SK-N-SH (cell line): ENCODE data around the gene CRIP3. TPM values are rescaled to one million over a fixed set of nuclear protein-coding genes. Genes with fewer than 3 reads are reported as not detected.

Experiments used
- CTCF ChIA-PET: fragments of 300-600, 350-600 bp; formaldehyde crosslinking; extraction: SDS; loops from one replicate; lab custom pipeline; 2021; lab: Yijun Ruan, JAX
- POLR2A ChIA-PET: fragments of 350-600 bp; sonication (Branson Sonifier 250); formaldehyde crosslinking; extraction: SDS; loops from one replicate; lab custom pipeline; 2020; ENCODE audit warnings: antibody characterized with exemption, inconsistent platforms; lab: Yijun Ruan, JAX
- DNase-seq: peaks from one replicate; pipeline ENCODE4 v3.0.0; 2012
- H2AFZ ChIP-seq: fragments of 200-600 bp; sonication (generic); 2 replicates; pipeline ENCODE4 v1.8.1; 2016; ENCODE audit warnings: antibody characterized with exemption, mild to moderate bottlenecking, low read depth
- H3F3A ChIP-seq: fragments of 200-600 bp; sonication (generic); replicated peaks from 2 replicates; pipeline ENCODE3; 2016; ENCODE audit warnings: antibody characterized with exemption, mild to moderate bottlenecking; ENCODE audit not compliant: insufficient read depth
- H3K27ac ChIP-seq, 2 experiments: fragments of 200-500 bp in 1 of 2; fragments of 200-600 bp in 1 of 2; sonication (Bioruptor generic) in 1 of 2; sonication (generic), shearing (Covaris generic) in 1 of 2; 2 replicates each; pipeline versions ENCODE4 v1.5.1 to v1.6.1; 2014 to 2016; ENCODE audit warnings: low read depth in 2 of 2, inconsistent platforms in 1 of 2, low read length in 1 of 2, mild to moderate bottlenecking in 1 of 2, mixed read lengths in 1 of 2
- H3K27me3 ChIP-seq: fragments of 200-600 bp; sonication (generic), shearing (Covaris generic); 2 replicates; pipeline ENCODE4 v1.6.1; 2016; ENCODE audit warnings: mixed run types; ENCODE audit not compliant: insufficient read depth
- H3K36me3 ChIP-seq, 2 experiments: fragments of 200-500 bp in 1 of 2; fragments of 200-600 bp in 1 of 2; sonication (Bioruptor generic) in 1 of 2; sonication (generic) in 1 of 2; replicated peaks in 1 of 2; 2 replicates each; pipeline versions ENCODE3 to v1.5.1; 2014 to 2016; ENCODE audit warnings: low read length in 1 of 2, mild to moderate bottlenecking in 1 of 2; ENCODE audit not compliant: insufficient read depth in 2 of 2, control insufficient read depth in 1 of 2
- H3K4me1 ChIP-seq, 2 experiments: fragments of 200-500 bp in 1 of 2; fragments of 200-600 bp in 1 of 2; sonication (Bioruptor generic) in 1 of 2; sonication (generic), shearing (Covaris generic) in 1 of 2; 2 replicates each; pipeline versions ENCODE4 v1.5.1 to v1.6.1; 2014 to 2016; ENCODE audit warnings: low read depth in 1 of 2, low read length in 1 of 2, mixed run types in 1 of 2; ENCODE audit not compliant: insufficient read depth in 2 of 2, control insufficient read depth in 1 of 2
- H3K4me2 ChIP-seq: fragments of 200-600 bp; sonication (generic), shearing (Covaris generic); 2 replicates; pipeline ENCODE4 v1.6.1; 2017; ENCODE audit warnings: mixed run types
- H3K4me3 ChIP-seq, 2 experiments: fragments of 200-500 bp in 1 of 2; fragments of 200-600 bp in 1 of 2; sonication (Bioruptor generic) in 1 of 2; sonication (generic), shearing (Covaris generic) in 1 of 2; 2 replicates each; pipeline versions ENCODE4 v1.5.1 to v1.8.1; 2014 to 2016; ENCODE audit warnings: low read depth in 2 of 2, inconsistent platforms in 1 of 2, low read length in 1 of 2, mild to moderate bottlenecking in 1 of 2, mixed read lengths in 1 of 2, moderate library complexity in 1 of 2
- H3K79me2 ChIP-seq: fragments of 200-600 bp; sonication (generic); 2 replicates; pipeline ENCODE4 v1.8.1; 2017; ENCODE audit warnings: mild to moderate bottlenecking; ENCODE audit not compliant: insufficient read depth
- H3K9ac ChIP-seq: fragments of 200-600 bp; sonication (generic); 2 replicates; pipeline ENCODE4 v1.6.1; 2017; ENCODE audit warnings: mixed run types
- H3K9me2 ChIP-seq: fragments of 200-600 bp; sonication (generic); 2 replicates; pipeline ENCODE4 v1.6.1; 2017; ENCODE audit warnings: mixed run types
- H3K9me3 ChIP-seq: fragments of 200-600 bp; sonication (generic); 2 replicates; pipeline ENCODE4 v1.6.1; 2017; ENCODE audit warnings: mixed run types, mild to moderate bottlenecking, moderate library complexity
- H4K20me1 ChIP-seq: fragments of 200-600 bp; sonication (generic); 2 replicates; pipeline ENCODE4 v1.6.1; 2017; ENCODE audit warnings: mild to moderate bottlenecking, mixed run types; ENCODE audit not compliant: insufficient read depth
- CHD2 ChIP-seq: fragments of 150-350 bp; IDR thresholded peaks from 2 replicates; pipeline ENCODE4 v1.6.1; 2018; ENCODE audit warnings: low read length; ENCODE audit not compliant: partially characterized antibody
- FOXJ3 ChIP-seq: sonication (generic); formaldehyde crosslinking; IDR thresholded peaks from 2 replicates; pipeline ENCODE4 v1.5.1; 2020; ENCODE audit warnings: mild to moderate bottlenecking, missing genetic modification reagents
- FOXM1 ChIP-seq: IDR thresholded peaks from 2 replicates; pipeline ENCODE4 v1.4.0; 2012; ENCODE audit warnings: low read depth, mild to moderate bottlenecking
- GABPA ChIP-seq: IDR thresholded peaks from 2 replicates; pipeline ENCODE4 v1.4.0; 2012; ENCODE audit warnings: low read depth, mild to moderate bottlenecking
- JUND ChIP-seq: IDR thresholded peaks from 2 replicates; pipeline ENCODE4 v1.4.0; 2012
- NFIC ChIP-seq: IDR thresholded peaks from 2 replicates; pipeline ENCODE4 v1.4.0; 2012; ENCODE audit warnings: borderline replicate concordance
- RAD21 ChIP-seq: IDR thresholded peaks from 2 replicates; pipeline ENCODE4 v1.6.1; 2012; ENCODE audit warnings: mild to moderate bottlenecking, low read length
- RCOR1 ChIP-seq: fragments of 150-350 bp; IDR thresholded peaks from 2 replicates; pipeline ENCODE4 v1.6.1; 2017; ENCODE audit warnings: antibody characterized with exemption, low read length
- RFX5 ChIP-seq: IDR thresholded peaks from 2 replicates; pipeline ENCODE4 v1.6.1; 2012; ENCODE audit warnings: mild to moderate bottlenecking, improper control_type of control experiment, low read length
- RXRA ChIP-seq: IDR thresholded peaks from 2 replicates; pipeline ENCODE4 v1.4.0; 2012; ENCODE audit warnings: low read depth, mild to moderate bottlenecking, borderline replicate concordance
- TAF1 ChIP-seq: IDR thresholded peaks from 2 replicates; pipeline ENCODE4 v1.6.1; 2012; ENCODE audit warnings: low read depth, mild to moderate bottlenecking, low read length, moderate library complexity, borderline replicate concordance
- TCF12 ChIP-seq: IDR thresholded peaks from 2 replicates; pipeline ENCODE4 v1.4.0; 2012
- WGBS: methylation state at CpG from one replicate; pipeline ENCODE4 v1.1.6; 2017; ENCODE audit warnings: low lambda C conversion rate; 5-methylcytosine and 5-hydroxymethylcytosine counted together
- polyA plus RNA-seq, 3 experiments: library from polyadenylated mRNA; depleted of rRNA; stranded (reverse); fragments of >200 nt; gene quantifications; 2 replicates each; pipeline ENCODE4 v1.2.3, GENCODE V29; 2012
- TF ChIP-seq, protein P1 (sequence below): IDR thresholded peaks from 2 replicates; pipeline ENCODE4 v1.4.0; 2012; ENCODE audit warnings: low read depth, borderline replicate concordance
- TF ChIP-seq, protein P2 (sequence below): fragments of 150-350 bp; IDR thresholded peaks from 2 replicates; pipeline ENCODE4 v1.6.1; 2016; ENCODE audit warnings: mild to moderate bottlenecking, low read depth, low read length
- TF ChIP-seq, protein P3 (sequence below): IDR thresholded peaks from 2 replicates; pipeline ENCODE4; 2012
- TF ChIP-seq, protein P4 (sequence below): IDR thresholded peaks from 2 replicates; pipeline ENCODE4 v1.6.1; 2012; ENCODE audit warnings: mild to moderate bottlenecking, low read depth, low read length, moderate library complexity

The CRIP3 gene
- polyA plus RNA-seq, 1 of the 3 experiments (the other 2 are of a cell fraction) = not detected

DNA sequence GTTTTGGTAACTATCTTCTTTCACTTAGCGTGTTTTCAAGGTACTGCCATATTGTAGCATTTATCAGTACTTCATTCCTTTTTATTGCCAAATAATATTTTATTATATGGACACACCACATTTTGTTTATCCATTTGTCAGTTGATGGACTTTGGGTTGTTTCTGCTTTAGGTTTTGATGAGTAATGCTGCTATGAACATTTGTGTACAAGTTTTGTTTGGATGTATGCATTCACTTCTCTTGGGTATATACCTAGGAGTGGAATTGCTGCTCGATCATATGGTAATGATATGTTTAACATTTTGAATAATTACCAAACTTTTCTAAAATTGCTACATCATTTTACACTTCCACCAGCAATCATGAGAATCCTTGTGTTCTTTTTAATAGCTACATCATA is 16.9 kb downstream of the CRIP3 start:
- H3K4me1 ChIP-seq = no peaks in the 10 kb centered on the region
- POLR2A ChIA-PET = no interaction called here

More for the DNA sequence above, 16.9 kb downstream of the CRIP3 start:
- H3K27me3 ChIP-seq = peaks cover 1% of the 10 kb centered on the region; the same call in 1 of the 2 replicates
- H3K9ac ChIP-seq = no peak overlapping the region
- H3K36me3 ChIP-seq = no peaks in the 10 kb centered on the region
- H4K20me1 ChIP-seq = no peaks in the 10 kb centered on the region
- TF ChIP-seq RAD21 (no peak), CHD2 (no peak), FOXJ3 (no peak), RXRA (no peak), NFIC (no peak), FOXM1 (no peak), GABPA (no peak), RCOR1 (no peak), TAF1 (no peak), JUND (no peak), RFX5 (no peak), TCF12 (no peak)
- TF ChIP-seq, protein P1, sequence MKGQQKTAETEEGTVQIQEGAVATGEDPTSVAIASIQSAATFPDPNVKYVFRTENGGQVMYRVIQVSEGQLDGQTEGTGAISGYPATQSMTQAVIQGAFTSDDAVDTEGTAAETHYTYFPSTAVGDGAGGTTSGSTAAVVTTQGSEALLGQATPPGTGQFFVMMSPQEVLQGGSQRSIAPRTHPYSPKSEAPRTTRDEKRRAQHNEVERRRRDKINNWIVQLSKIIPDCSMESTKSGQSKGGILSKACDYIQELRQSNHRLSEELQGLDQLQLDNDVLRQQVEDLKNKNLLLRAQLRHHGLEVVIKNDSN = no peak
- TF ChIP-seq, protein P2, sequence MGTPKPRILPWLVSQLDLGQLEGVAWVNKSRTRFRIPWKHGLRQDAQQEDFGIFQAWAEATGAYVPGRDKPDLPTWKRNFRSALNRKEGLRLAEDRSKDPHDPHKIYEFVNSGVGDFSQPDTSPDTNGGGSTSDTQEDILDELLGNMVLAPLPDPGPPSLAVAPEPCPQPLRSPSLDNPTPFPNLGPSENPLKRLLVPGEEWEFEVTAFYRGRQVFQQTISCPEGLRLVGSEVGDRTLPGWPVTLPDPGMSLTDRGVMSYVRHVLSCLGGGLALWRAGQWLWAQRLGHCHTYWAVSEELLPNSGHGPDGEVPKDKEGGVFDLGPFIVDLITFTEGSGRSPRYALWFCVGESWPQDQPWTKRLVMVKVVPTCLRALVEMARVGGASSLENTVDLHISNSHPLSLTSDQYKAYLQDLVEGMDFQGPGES = no peak
- TF ChIP-seq, protein P3, sequence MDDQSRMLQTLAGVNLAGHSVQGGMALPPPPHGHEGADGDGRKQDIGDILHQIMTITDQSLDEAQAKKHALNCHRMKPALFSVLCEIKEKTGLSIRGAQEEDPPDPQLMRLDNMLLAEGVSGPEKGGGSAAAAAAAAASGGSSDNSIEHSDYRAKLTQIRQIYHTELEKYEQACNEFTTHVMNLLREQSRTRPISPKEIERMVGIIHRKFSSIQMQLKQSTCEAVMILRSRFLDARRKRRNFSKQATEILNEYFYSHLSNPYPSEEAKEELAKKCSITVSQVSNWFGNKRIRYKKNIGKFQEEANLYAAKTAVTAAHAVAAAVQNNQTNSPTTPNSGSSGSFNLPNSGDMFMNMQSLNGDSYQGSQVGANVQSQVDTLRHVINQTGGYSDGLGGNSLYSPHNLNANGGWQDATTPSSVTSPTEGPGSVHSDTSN = no peak
- TF ChIP-seq, protein P4, sequence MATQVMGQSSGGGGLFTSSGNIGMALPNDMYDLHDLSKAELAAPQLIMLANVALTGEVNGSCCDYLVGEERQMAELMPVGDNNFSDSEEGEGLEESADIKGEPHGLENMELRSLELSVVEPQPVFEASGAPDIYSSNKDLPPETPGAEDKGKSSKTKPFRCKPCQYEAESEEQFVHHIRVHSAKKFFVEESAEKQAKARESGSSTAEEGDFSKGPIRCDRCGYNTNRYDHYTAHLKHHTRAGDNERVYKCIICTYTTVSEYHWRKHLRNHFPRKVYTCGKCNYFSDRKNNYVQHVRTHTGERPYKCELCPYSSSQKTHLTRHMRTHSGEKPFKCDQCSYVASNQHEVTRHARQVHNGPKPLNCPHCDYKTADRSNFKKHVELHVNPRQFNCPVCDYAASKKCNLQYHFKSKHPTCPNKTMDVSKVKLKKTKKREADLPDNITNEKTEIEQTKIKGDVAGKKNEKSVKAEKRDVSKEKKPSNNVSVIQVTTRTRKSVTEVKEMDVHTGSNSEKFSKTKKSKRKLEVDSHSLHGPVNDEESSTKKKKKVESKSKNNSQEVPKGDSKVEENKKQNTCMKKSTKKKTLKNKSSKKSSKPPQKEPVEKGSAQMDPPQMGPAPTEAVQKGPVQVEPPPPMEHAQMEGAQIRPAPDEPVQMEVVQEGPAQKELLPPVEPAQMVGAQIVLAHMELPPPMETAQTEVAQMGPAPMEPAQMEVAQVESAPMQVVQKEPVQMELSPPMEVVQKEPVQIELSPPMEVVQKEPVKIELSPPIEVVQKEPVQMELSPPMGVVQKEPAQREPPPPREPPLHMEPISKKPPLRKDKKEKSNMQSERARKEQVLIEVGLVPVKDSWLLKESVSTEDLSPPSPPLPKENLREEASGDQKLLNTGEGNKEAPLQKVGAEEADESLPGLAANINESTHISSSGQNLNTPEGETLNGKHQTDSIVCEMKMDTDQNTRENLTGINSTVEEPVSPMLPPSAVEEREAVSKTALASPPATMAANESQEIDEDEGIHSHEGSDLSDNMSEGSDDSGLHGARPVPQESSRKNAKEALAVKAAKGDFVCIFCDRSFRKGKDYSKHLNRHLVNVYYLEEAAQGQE = no peak
- no peak overlapping the region for H2AFZ ChIP-seq
- 81% methylated on average over 2 of the region's 2 CpGs for WGBS
- H3K4me2 ChIP-seq = no peak overlapping the region
- DNase-seq = no peak
- H3F3A ChIP-seq = no peaks in the 10 kb centered on the region
- no peaks in the 10 kb centered on the region for H3K9me3 ChIP-seq
- H3K9me2 ChIP-seq = no peaks in the 10 kb centered on the region
- no peak overlapping the region for H3K4me3 ChIP-seq
- H3K79me2 ChIP-seq = no peaks in the 10 kb centered on the region
- no peak overlapping the region for H3K27ac ChIP-seq
- CTCF ChIA-PET = interaction anchor here (1.0 kb wide), 1 partner anchor 23 kb away, joined by 3 read pairs; no protein-coding TSS in a partner anchor
